Breast epithelium (tissue), 3 donors: ENCODE results near the gene UTP25.

Experiments
- POLR2A ChIP-seq: fragments of 450-650 bp; IDR thresholded peaks from one replicate; pipeline ENCODE4 v1.6.1; 2016; ENCODE audit warnings: antibody characterized with exemption, mild to moderate bottlenecking, moderate library complexity
- POLR2AphosphoS5 ChIP-seq, 3 donors: sonication (generic); formaldehyde crosslinking; IDR thresholded peaks; one replicate each; pipeline ENCODE4 v1.6.1; 2017; ENCODE audit warnings: antibody characterized with exemption in 3 of 3
- TF ChIP-seq, protein P1 (sequence below), 3 donors: fragments of 450-650 bp; IDR thresholded peaks; one replicate each; pipeline ENCODE4 v1.5.1; 2016 to 2017; ENCODE audit warnings: antibody characterized with exemption in 3 of 3, mild to moderate bottlenecking in 3 of 3, moderate library complexity in 3 of 3

DNA sequence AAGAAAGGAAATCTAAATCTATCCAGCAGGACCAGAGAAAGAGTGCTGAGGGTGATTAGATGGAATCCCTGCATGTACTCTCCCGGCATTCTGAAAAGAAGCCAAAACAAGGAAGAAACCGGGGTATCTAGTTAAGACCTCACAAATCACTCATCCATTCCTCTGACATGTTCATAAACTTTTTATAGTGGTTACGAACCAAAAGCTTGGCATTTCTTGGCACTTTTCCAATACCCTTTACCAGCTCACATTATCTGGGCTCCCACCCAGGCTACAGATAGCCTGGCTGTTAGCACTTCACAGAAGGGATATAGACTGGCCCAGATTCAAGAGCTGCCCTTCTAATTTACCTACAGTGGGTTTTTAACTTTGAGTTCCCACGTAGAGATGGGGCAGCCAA is 41.6 kb upstream of the UTP25 start:
- TF ChIP-seq, protein P1, sequence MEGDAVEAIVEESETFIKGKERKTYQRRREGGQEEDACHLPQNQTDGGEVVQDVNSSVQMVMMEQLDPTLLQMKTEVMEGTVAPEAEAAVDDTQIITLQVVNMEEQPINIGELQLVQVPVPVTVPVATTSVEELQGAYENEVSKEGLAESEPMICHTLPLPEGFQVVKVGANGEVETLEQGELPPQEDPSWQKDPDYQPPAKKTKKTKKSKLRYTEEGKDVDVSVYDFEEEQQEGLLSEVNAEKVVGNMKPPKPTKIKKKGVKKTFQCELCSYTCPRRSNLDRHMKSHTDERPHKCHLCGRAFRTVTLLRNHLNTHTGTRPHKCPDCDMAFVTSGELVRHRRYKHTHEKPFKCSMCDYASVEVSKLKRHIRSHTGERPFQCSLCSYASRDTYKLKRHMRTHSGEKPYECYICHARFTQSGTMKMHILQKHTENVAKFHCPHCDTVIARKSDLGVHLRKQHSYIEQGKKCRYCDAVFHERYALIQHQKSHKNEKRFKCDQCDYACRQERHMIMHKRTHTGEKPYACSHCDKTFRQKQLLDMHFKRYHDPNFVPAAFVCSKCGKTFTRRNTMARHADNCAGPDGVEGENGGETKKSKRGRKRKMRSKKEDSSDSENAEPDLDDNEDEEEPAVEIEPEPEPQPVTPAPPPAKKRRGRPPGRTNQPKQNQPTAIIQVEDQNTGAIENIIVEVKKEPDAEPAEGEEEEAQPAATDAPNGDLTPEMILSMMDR (IDR thresholded peaks at IDR 0.05), result no peak
- TF ChIP-seq POLR2A, result no peak
- TF ChIP-seq POLR2AphosphoS5 (IDR thresholded peaks at IDR 0.05), result no peak
